GM18526 (cell line): Measurements from ENCODE around the gene GALNT8.

Experiments
- POLR2A ChIP-seq: IDR thresholded peaks from 3 replicates; pipeline ENCODE4 v1.6.1; 2011; ENCODE audit not compliant: insufficient read length; ENCODE audit errors: extremely low read depth

The GALNT8 gene

GRCh38 chr12:4780641-4781611 lies 60.7 kb downstream of the GALNT8 start:
- no peak for TF ChIP-seq POLR2A

- no peak for TF ChIP-seq POLR2A
These were observed 64.3 kb downstream of the GALNT8 start for GRCh38 chr12:4784404-4785054.

- TF ChIP-seq POLR2A: no peak
These were observed 66.6 kb downstream of the GALNT8 start for GRCh38 chr12:4786795-4787194.

GRCh38 chr12:4787965-4788364 lies 67.8 kb downstream of the GALNT8 start:
- TF ChIP-seq POLR2A: no peak

GRCh38 chr12:4789776-4790175 lies 69.6 kb downstream of the GALNT8 start:
- no peak for TF ChIP-seq POLR2A

GRCh38 chr12:4791497-4791896 lies 71.3 kb downstream of the GALNT8 start:
- no peak for TF ChIP-seq POLR2A

GRCh38 chr12:4794491-4794890 lies 74.3 kb downstream of the GALNT8 start:
- no peak for TF ChIP-seq POLR2A

- TF ChIP-seq POLR2A: no peak
These were observed 76.0 kb downstream of the GALNT8 start for GRCh38 chr12:4796216-4796615.

- TF ChIP-seq POLR2A: no peak
These were observed 76.7 kb downstream of the GALNT8 start for GRCh38 chr12:4796694-4797482.

- no peak for TF ChIP-seq POLR2A
These were observed 80.4 kb downstream of the GALNT8 start for GRCh38 chr12:4800555-4800954.

GRCh38 chr12:4802841-4803240 lies 82.6 kb downstream of the GALNT8 start:
- TF ChIP-seq POLR2A: no peak

- no peak for TF ChIP-seq POLR2A
These were observed 86.4 kb downstream of the GALNT8 start for GRCh38 chr12:4806439-4807115.

GRCh38 chr12:4807116-4807783 lies 87.0 kb downstream of the GALNT8 start:
- TF ChIP-seq POLR2A: no peak

- TF ChIP-seq POLR2A: no peak
These were observed 87.6 kb downstream of the GALNT8 start for GRCh38 chr12:4807813-4808212.
